Measurements from ENCODE around the gene PYCR2.

Gene PYCR2

DNA sequence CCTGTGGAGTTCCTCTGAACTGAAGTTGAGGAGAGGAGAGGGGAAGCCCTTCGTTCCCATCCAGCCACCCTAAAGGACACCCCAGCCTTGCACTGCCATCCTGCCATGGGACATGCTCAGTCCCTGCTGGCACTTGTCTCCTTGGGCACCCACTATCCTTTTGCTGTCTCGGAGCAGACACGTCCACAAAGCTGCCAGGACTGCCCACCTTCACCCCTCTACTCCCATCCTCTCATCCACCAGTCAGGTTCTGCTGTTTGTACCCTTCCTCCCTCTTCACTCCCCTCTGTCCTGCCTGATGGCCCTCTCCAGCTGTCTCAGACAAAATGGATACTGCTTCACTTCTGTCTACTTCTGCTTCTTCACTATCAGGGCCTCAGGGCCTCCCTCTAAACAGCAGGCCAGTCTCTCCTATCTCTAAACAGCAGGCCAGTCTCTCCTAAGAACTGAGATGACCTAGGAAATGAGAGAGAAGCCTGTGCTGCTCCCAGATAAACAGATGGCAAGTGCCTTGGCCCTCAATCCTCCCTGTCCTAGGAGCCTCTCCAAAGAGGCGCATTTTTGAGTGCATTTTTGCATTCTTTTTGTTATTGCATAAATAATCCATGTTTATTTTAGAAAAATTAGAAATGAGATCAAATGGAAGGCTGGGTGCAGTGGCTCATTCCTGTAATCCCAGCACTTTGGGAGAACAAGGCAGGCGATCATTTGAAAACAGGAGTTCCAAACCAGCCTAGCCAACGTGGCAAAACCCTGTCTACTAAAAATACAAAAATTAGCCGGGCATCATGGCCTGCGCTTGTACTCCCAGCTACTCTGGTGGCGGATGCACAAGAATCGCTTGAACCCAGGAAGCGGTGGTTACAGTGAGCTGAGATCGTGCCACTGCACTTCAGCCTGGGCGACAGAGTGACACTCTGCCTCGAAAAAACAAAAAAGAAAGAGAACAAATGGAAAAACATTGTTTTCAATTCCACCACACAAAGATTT is 4.4 kb upstream of the PYCR2 start:
- H3K4me3 ChIP-seq (ENCODE audit: control insufficient read depth, low read depth, low read length), result no peak overlapping the region
- TF ChIP-seq, protein P1, sequence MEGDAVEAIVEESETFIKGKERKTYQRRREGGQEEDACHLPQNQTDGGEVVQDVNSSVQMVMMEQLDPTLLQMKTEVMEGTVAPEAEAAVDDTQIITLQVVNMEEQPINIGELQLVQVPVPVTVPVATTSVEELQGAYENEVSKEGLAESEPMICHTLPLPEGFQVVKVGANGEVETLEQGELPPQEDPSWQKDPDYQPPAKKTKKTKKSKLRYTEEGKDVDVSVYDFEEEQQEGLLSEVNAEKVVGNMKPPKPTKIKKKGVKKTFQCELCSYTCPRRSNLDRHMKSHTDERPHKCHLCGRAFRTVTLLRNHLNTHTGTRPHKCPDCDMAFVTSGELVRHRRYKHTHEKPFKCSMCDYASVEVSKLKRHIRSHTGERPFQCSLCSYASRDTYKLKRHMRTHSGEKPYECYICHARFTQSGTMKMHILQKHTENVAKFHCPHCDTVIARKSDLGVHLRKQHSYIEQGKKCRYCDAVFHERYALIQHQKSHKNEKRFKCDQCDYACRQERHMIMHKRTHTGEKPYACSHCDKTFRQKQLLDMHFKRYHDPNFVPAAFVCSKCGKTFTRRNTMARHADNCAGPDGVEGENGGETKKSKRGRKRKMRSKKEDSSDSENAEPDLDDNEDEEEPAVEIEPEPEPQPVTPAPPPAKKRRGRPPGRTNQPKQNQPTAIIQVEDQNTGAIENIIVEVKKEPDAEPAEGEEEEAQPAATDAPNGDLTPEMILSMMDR (conservative IDR thresholded peaks at IDR 0.05; ENCODE audit: control insufficient read depth, insufficient read depth, low read depth, low read length), result no peak
- no peak for DNase-seq (ENCODE audit: low read depth)

DNA sequence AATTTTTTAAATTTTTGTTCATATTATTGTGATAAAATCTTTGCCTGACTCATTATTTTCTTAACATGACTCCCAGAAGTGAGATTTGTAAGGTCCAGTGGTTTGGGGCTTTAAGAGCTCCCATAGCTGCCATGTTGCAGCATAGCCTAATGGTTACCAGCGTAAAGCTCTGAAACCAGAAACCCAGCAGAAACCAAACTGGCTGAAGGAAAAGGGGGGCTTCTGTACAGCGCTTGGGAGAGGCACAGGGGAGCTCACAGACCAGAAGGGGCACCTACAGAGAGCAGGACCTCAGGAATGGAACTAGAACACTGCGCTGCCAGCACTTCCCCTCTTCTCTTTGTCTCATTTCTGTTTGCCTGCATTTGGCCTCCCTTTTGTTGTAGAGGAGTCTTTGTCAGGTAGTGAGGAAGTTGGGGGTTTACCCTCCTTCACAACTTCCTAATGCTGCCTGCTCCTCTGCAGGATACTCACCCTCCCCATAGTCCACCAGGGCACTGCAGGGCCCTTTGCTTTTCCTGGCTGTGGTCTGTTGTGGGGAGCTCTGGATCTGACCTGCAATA is 2.6 kb upstream of the PYCR2 start:
- DNase-seq (ENCODE audit: low read depth), result no peak
- TF ChIP-seq, protein P1 (conservative IDR thresholded peaks at IDR 0.05; ENCODE audit: control insufficient read depth, insufficient read depth, low read depth, low read length), result no peak
- H3K4me3 ChIP-seq (ENCODE audit: control insufficient read depth, low read depth, low read length), result no peak overlapping the region

DNA sequence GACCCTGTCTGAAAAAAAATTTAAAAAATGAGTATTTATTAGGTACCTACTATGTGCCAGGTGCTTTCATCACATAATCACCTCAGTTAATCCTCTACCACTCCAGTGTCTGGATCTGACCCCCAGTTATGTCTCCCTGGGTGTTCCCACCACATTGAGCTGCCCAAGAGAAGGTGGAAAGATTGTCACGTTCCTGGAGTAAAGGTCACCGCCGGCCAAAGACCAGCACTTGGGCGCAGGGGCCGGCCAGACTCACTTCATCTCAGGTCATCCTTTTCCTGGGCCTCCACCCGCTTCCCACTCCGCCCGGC is 714 bp downstream of the PYCR2 start:
- TF ChIP-seq, protein P1 (conservative IDR thresholded peaks at IDR 0.05; ENCODE audit: control insufficient read depth, insufficient read depth, low read depth, low read length), result no peak
- H3K4me3 ChIP-seq (ENCODE audit: control insufficient read depth, low read depth, low read length), result peak overlapping the region; percentile 85
- no peak for DNase-seq (ENCODE audit: low read depth)

DNA sequence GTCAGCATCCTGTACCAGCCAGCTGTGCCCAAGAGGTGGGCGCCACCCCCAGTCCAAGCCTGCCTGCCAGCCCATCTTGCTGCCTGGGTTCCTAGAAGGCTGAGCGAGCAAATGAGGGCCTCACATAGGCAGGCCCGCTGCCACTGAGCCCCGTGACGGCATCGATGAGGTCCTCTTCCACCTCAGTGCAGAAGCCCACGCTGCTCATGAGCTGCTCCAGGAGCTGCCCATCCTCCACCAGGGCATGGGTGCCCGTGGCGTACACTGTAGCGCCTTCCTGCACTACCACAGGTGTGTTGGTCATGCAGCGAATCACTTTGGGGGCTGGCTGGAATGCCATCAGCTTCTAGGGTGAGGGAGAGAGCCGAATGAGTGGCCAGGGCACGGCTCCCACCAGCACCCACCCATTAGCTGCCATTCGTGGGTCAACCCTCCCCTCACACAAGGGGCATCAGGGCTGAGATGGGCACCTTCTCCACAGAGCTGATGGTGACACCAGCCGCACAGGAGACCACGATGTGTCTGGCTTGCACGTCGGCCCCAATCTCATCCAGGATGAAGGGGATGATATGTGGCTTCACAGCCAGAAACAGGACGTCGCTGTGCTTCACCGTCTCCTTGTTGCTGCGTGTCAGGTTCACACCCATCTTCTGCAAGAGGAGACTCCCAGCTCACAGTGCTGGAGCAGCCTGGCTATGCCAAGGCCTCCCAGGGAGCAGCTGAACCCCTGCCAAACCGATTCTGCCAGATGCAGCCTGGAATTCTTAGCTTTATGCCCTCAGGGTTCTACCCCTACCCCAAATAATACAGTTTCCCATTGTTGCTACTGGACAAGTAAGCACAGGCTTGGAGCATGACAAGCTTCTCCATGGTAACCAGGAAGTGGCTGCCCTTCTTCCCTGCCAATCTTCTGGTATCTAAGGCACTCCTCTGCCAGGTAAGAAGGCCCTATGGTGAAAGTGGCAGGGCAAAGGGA is 2.0 kb downstream of the PYCR2 start:
- no peak overlapping the region for H3K4me3 ChIP-seq (ENCODE audit: control insufficient read depth, low read depth, low read length)
- TF ChIP-seq, protein P1 (conservative IDR thresholded peaks at IDR 0.05; ENCODE audit: control insufficient read depth, insufficient read depth, low read depth, low read length), result no peak
- no peak for DNase-seq (ENCODE audit: low read depth)

DNA sequence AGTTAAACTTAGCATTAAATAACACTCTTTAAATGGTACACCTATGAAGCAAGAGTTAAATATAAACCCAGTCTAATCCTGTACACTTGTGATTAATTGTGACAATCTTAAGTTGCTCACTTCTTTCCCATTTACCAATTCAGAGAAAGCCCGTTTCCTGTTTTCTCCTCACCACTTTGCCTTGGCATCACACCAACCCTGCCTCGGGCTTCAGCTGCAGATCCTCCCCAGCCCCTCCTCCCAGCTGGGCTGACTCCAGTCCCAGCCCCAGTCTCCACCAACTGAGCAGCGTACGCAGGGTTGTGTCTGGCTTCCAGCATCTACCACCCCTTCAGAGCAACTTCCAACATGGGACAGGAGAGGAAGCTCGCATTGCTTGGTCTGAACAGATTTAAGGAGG is 4.1 kb downstream of the PYCR2 start:
- DNase-seq (ENCODE audit: low read depth), result peak; percentile 75
- TF ChIP-seq, protein P1 (conservative IDR thresholded peaks at IDR 0.05; ENCODE audit: control insufficient read depth, insufficient read depth, low read depth, low read length), result no peak
- H3K4me3 ChIP-seq (ENCODE audit: control insufficient read depth, low read depth, low read length), result no peak overlapping the region

DNA sequence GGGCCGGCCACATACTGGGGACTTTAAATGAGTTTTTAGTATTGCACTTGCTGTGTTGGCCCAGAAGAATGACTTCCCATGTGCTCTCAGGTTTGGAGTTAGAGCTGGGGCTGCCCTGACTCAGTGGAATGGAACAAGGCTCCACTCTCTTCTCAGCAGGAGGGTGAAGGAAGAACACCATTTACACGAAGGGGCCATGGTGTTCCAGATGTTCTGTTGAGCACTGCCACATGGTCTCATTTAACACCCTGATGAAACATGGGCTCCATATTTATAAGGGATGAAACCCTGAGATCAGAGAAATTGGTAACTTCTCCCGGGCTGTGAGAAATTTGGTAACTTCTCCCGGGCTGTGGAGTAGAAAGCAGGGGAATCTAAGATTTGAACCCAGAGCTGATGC is 5.8 kb downstream of the PYCR2 start:
- TF ChIP-seq, protein P1 (conservative IDR thresholded peaks at IDR 0.05; ENCODE audit: control insufficient read depth, insufficient read depth, low read depth, low read length), result no peak
- H3K4me3 ChIP-seq (ENCODE audit: control insufficient read depth, low read depth, low read length), result no peak overlapping the region
- no peak for DNase-seq (ENCODE audit: low read depth)

Measured in fibroblast of mammary gland (primary cell).